ENCODE results near the gene B4GALT3. TPM values are rescaled to one million over a fixed set of nuclear protein-coding genes. Genes with fewer than 3 reads are reported as not detected.

The B4GALT3 gene
- polyA plus RNA-seq, 1 donor from 2014 or later = 43.7 TPM

- no peak for TF ChIP-seq EP300 (conservative IDR thresholded peaks at IDR 0.05; ENCODE audit: poor library complexity, severe bottlenecking)
- TF ChIP-seq SMC3 (conservative IDR thresholded peaks at IDR 0.05; ENCODE audit: poor library complexity) = no peak
- TF ChIP-seq RAD21 (conservative IDR thresholded peaks at IDR 0.05) = no peak
- no peak for TF ChIP-seq POLR2AphosphoS5 (IDR thresholded peaks at IDR 0.05)
- TF ChIP-seq EZH2 (IDR thresholded peaks at IDR 0.05; ENCODE audit: borderline replicate concordance, insufficient read depth, low read length, poor library complexity, severe bottlenecking) = no peak
- no peak for TF ChIP-seq CTCF (IDR thresholded peaks at IDR 0.05; ENCODE audit: poor library complexity, severe bottlenecking)
- no peak for TF ChIP-seq REST (IDR thresholded peaks at IDR 0.05; ENCODE audit: borderline replicate concordance)
- TF ChIP-seq TAF1 (IDR thresholded peaks at IDR 0.05; ENCODE audit: low read depth) = no peak
- TF ChIP-seq MXI1 (conservative IDR thresholded peaks at IDR 0.05; ENCODE audit: poor library complexity, severe bottlenecking) = no peak
- H3K36me3 ChIP-seq (ENCODE audit: insufficient read depth, low read length) = no peaks in the 10 kb centered on the region
Observed at GRCh38 chr1:161173711-161174110, 3.6 kb downstream of the B4GALT3 start.

GRCh38 chr1:161172776-161173376, 4.4 kb downstream of the B4GALT3 start:
- peaks cover 6% of the 10 kb centered on the region for H3K79me2 ChIP-seq (replicated peaks; ENCODE audit: insufficient read depth, low read length)
- no peaks in the 10 kb centered on the region for H3K27me3 ChIP-seq (ENCODE audit: insufficient read depth, low read depth, low read length)
- H4K20me1 ChIP-seq (ENCODE audit: insufficient read depth) = no peaks in the 10 kb centered on the region
- H3F3A ChIP-seq (ENCODE audit: insufficient read depth, low read length, poor library complexity, severe bottlenecking) = no peaks in the 10 kb centered on the region
- no peaks in the 10 kb centered on the region for H3K36me3 ChIP-seq (ENCODE audit: insufficient read depth, low read length)
- no peak overlapping the region for H3K9ac ChIP-seq (ENCODE audit: low read length)
- H3K4me2 ChIP-seq (ENCODE audit: low read length) = no peak overlapping the region
- no peak overlapping the region for H3K27ac ChIP-seq (ENCODE audit: low read length)
- no peaks in the 10 kb centered on the region for H3K9me3 ChIP-seq (ENCODE audit: low read length)
- no peak overlapping the region for H3K4me3 ChIP-seq (ENCODE audit: low read length)
- H3K9me2 ChIP-seq (ENCODE audit: insufficient read depth, low read length) = no peaks in the 10 kb centered on the region
- no peak overlapping the region for H2AFZ ChIP-seq (ENCODE audit: low read depth, low read length)
- TF ChIP-seq EP300 (conservative IDR thresholded peaks at IDR 0.05; ENCODE audit: poor library complexity, severe bottlenecking) = no peak
- TF ChIP-seq CTCF (IDR thresholded peaks at IDR 0.05; ENCODE audit: poor library complexity, severe bottlenecking) = no peak
- no peak for TF ChIP-seq REST (IDR thresholded peaks at IDR 0.05; ENCODE audit: borderline replicate concordance)
- TF ChIP-seq POLR2AphosphoS5 (IDR thresholded peaks at IDR 0.05) = no peak
- TF ChIP-seq RAD21 (conservative IDR thresholded peaks at IDR 0.05) = no peak
- no peak for TF ChIP-seq SMC3 (conservative IDR thresholded peaks at IDR 0.05; ENCODE audit: poor library complexity)
- TF ChIP-seq TAF1 (IDR thresholded peaks at IDR 0.05; ENCODE audit: low read depth) = no peak
- no peak for TF ChIP-seq MXI1 (conservative IDR thresholded peaks at IDR 0.05; ENCODE audit: poor library complexity, severe bottlenecking)
- TF ChIP-seq EZH2 (IDR thresholded peaks at IDR 0.05; ENCODE audit: borderline replicate concordance, insufficient read depth, low read length, poor library complexity, severe bottlenecking) = no peak

More at GRCh38 chr1:161173711-161174110, 3.6 kb downstream of the B4GALT3 start:
- Histone ChIP-seq H3K4me3 (ENCODE audit: low read length) (no peak overlapping the region), H3K9me3 (ENCODE audit: low read length) (no peaks in the 10 kb centered on the region), H3F3A (ENCODE audit: insufficient read depth, low read length, poor library complexity, severe bottlenecking) (no peaks in the 10 kb centered on the region), H2AFZ (ENCODE audit: low read depth, low read length) (no peak overlapping the region), H3K27ac (ENCODE audit: low read length) (no peak overlapping the region), H3K4me2 (ENCODE audit: low read length) (no peak overlapping the region), H4K20me1 (ENCODE audit: insufficient read depth) (no peaks in the 10 kb centered on the region), H3K27me3 (ENCODE audit: insufficient read depth, low read depth, low read length) (no peaks in the 10 kb centered on the region), H3K79me2 (replicated peaks; ENCODE audit: insufficient read depth, low read length) (peaks cover 6% of the 10 kb centered on the region), H3K9me2 (ENCODE audit: insufficient read depth, low read length) (no peaks in the 10 kb centered on the region), H3K9ac (ENCODE audit: low read length) (no peak overlapping the region)
